ENCODE data around the gene CNTN6. TPM values are rescaled to one million over a fixed set of nuclear protein-coding genes. Genes with fewer than 3 reads are reported as not detected.

The CNTN6 gene
- total RNA-seq, 1 donor from 2014 or later, result 9.2 TPM

- H3K9me3 ChIP-seq, result no peaks in the 10 kb centered on the region
- no peaks in the 10 kb centered on the region for H3K27me3 ChIP-seq
- H3K4me1 ChIP-seq, result no peaks in the 10 kb centered on the region
- H3K4me3 ChIP-seq, result no peak overlapping the region
- ATAC-seq (no peak), DNase-seq (no peak)
- no peak for TF ChIP-seq CTCF (IDR thresholded peaks at IDR 0.05)
- no peak overlapping the region for H3K27ac ChIP-seq
- intact Hi-C loops (cut with DNase I), result no loop called here
- no peaks in the 10 kb centered on the region for H3K36me3 ChIP-seq
Observed at GRCh38 chr3:1197051-1197450, 104.2 kb downstream of the CNTN6 start.

DNA sequence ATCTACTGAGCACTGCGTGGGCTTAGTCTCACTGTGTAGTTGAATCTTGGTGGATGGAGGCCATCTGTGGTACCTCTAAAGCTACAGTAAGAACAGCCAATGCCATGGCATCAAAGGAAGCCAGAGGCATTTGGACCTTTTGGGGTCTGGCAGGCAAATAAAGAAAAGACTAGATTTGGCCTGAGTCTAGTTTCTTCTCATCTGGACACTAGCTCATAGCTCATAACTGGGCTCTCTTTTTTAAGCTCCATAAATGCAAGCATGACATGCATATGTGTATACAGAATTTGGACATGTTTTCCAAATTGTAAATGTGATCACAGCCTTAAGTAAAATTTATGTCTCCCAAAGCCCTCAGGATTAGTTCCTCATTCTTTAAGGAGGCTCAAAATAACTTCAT is 107.5 kb downstream of the CNTN6 start:
- Histone ChIP-seq H3K4me1 (no peaks in the 10 kb centered on the region), H3K4me3 (no peak overlapping the region), H3K27ac (no peak overlapping the region), H3K36me3 (no peaks in the 10 kb centered on the region), H3K9me3 (no peaks in the 10 kb centered on the region), H3K27me3 (no peaks in the 10 kb centered on the region)
- no peak for TF ChIP-seq CTCF (IDR thresholded peaks at IDR 0.05)
- DNase-seq (no peak), ATAC-seq (no peak)
- intact Hi-C loops (cut with DNase I), result no loop called here

DNA sequence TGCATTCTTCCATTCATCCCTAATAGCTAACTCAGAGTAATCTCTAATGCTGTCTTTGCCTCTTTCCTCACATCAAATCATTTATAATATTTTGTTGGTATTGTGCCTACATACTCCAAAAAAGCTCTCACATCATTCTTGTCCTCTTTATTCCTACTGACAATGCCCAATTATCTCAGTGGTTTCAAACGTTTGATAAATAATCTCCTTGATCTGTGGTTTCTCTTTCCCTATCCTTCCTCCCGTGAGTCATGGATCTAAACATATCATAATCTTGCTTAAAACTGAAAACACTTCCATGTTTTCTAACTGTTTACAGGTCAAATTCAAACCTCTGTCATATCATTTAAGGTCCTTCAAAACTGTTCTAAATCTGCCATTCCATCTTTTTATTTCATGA is 115.1 kb downstream of the CNTN6 start:
- Histone ChIP-seq H3K9me3 (no peaks in the 10 kb centered on the region), H3K36me3 (no peaks in the 10 kb centered on the region), H3K4me1 (no peaks in the 10 kb centered on the region), H3K27me3 (no peaks in the 10 kb centered on the region), H3K4me3 (no peak overlapping the region), H3K27ac (no peak overlapping the region)
- ATAC-seq (no peak), DNase-seq (no peak)
- TF ChIP-seq CTCF (IDR thresholded peaks at IDR 0.05), result no peak
- intact Hi-C loops (cut with DNase I), result no loop called here

- Histone ChIP-seq H3K4me1 (no peaks in the 10 kb centered on the region), H3K36me3 (no peaks in the 10 kb centered on the region), H3K27me3 (no peaks in the 10 kb centered on the region), H3K4me3 (no peak overlapping the region), H3K27ac (no peak overlapping the region), H3K9me3 (no peaks in the 10 kb centered on the region)
- ATAC-seq (no peak), DNase-seq (no peak)
- intact Hi-C loops (cut with DNase I), result no loop called here
- no peak for TF ChIP-seq CTCF (IDR thresholded peaks at IDR 0.05)
Observed at GRCh38 chr3:1214933-1215332, 122.1 kb downstream of the CNTN6 start.

GRCh38 chr3:1216856-1217255 is 124.0 kb downstream of the CNTN6 start:
- Histone ChIP-seq H3K4me1 (no peaks in the 10 kb centered on the region), H3K27ac (no peak overlapping the region), H3K9me3 (no peaks in the 10 kb centered on the region), H3K4me3 (no peak overlapping the region), H3K36me3 (no peaks in the 10 kb centered on the region), H3K27me3 (no peaks in the 10 kb centered on the region)
- intact Hi-C loops (cut with DNase I), result no loop called here
- ATAC-seq (no peak), DNase-seq (no peak)
- no peak for TF ChIP-seq CTCF (IDR thresholded peaks at IDR 0.05)

GRCh38 chr3:1227111-1227510 is 134.3 kb downstream of the CNTN6 start:
- DNase-seq (no peak), ATAC-seq (no peak)
- TF ChIP-seq CTCF (IDR thresholded peaks at IDR 0.05), result no peak
- Histone ChIP-seq H3K9me3 (no peaks in the 10 kb centered on the region), H3K4me3 (no peak overlapping the region), H3K36me3 (no peaks in the 10 kb centered on the region), H3K4me1 (no peaks in the 10 kb centered on the region), H3K27ac (no peak overlapping the region), H3K27me3 (no peaks in the 10 kb centered on the region)
- intact Hi-C loops (cut with DNase I), result no loop called here

All from upper lobe of right lung (tissue), 1 donor.